Upper lobe of left lung (tissue), 6 donors: ENCODE measurements around the gene RIOK2. TPM values are rescaled to one million over a fixed set of nuclear protein-coding genes. Genes with fewer than 3 reads are reported as not detected.
A peak's percentile ranks its signal among the peaks of the same experiment; 100 is the strongest.

Source experiments
- ATAC-seq, 2 donors: fragments of 200-7000 bp; cut with Tn5 transposase; one replicate each; pipeline ENCODE4 v1.9.1; 2022; ENCODE audit warnings: mild to moderate bottlenecking in 2 of 2, moderate library complexity in 2 of 2; ENCODE audit not compliant: low FRiP score in 2 of 2
- DNase-seq, 2 donors: peaks; one replicate each; pipeline ENCODE4 v3.0.0-alpha.2; 2019 to 2020
- H3K27ac ChIP-seq, 4 donors: fragments of 200-600 bp; sonication (generic); one replicate each; pipeline ENCODE4 v1.5.1; 2016 to 2019
- H3K27me3 ChIP-seq, 4 donors: fragments of 200-600 bp; sonication (generic); one replicate each; pipeline ENCODE4 v1.5.1; 2017 to 2019
- H3K36me3 ChIP-seq, 4 donors: fragments of 200-600 bp; sonication (generic); one replicate each; pipeline ENCODE4 v1.5.1; 2016 to 2019
- H3K4me1 ChIP-seq, 4 donors: fragments of 200-600 bp; sonication (generic); one replicate each; pipeline ENCODE4 v1.5.1; 2018 to 2019
- H3K4me3 ChIP-seq, 4 donors: fragments of 200-600 bp; sonication (generic); one replicate each; pipeline ENCODE4 v1.5.1; 2017 to 2019; ENCODE audit warnings: mild to moderate bottlenecking in 2 of 4, moderate library complexity in 1 of 4
- H3K9me3 ChIP-seq, 4 donors: fragments of 200-600 bp; sonication (generic); one replicate each; pipeline ENCODE4 v1.5.1; 2018 to 2019
- EP300 ChIP-seq, 4 donors: sonication (generic); formaldehyde crosslinking; IDR thresholded peaks; one replicate each; pipeline ENCODE4 v1.5.1; 2017; ENCODE audit warnings: antibody characterized with exemption in 4 of 4, control low read depth in 2 of 4
- POLR2A ChIP-seq, 4 donors: fragments of 450-650 bp; IDR thresholded peaks; one replicate each; pipeline ENCODE4 v1.5.1; 2016 to 2017; ENCODE audit warnings: antibody characterized with exemption in 4 of 4, mild to moderate bottlenecking in 2 of 4
- POLR2AphosphoS5 ChIP-seq, 2 donors: sonication (generic); formaldehyde crosslinking; IDR thresholded peaks; one replicate each; pipeline ENCODE4 v1.5.1; 2017; ENCODE audit warnings: antibody characterized with exemption in 2 of 2
- WGBS, 2 donors: methylation state at CpG; one replicate each; pipeline ENCODE4 v1.1.5; 2017 to 2018; 5-methylcytosine and 5-hydroxymethylcytosine counted together
- total RNA-seq, 6 donors: library from RNA; depleted of rRNA in 4 of 6; stranded (reverse); fragments of >200 nt in 4 of 6; gene quantifications; one replicate each; pipeline versions ENCODE4 v1.1.0 to v1.2.1, GENCODE V29; 2016 to 2021
- TF ChIP-seq, protein P1 (sequence below), 6 experiments: fragments of 450-650 bp in 4 of 6; fragments of 200-600 bp in 2 of 6; sonication (generic) in 2 of 6; IDR thresholded peaks; one replicate each; pipeline ENCODE4 v1.5.1; 2016 to 2019; ENCODE audit warnings: antibody characterized with exemption in 6 of 6
- donor health status: DM: no; HTN: no; CAD: no; lungs with moderate emphysema.
- donor health status: DM: no; HTN: yes; CAD: no; lungs with severe emphysema.

The RIOK2 gene
- 10 to 100 TPM; 16.7 to 53.8 (median 19.7) TPM for total RNA-seq

DNA sequence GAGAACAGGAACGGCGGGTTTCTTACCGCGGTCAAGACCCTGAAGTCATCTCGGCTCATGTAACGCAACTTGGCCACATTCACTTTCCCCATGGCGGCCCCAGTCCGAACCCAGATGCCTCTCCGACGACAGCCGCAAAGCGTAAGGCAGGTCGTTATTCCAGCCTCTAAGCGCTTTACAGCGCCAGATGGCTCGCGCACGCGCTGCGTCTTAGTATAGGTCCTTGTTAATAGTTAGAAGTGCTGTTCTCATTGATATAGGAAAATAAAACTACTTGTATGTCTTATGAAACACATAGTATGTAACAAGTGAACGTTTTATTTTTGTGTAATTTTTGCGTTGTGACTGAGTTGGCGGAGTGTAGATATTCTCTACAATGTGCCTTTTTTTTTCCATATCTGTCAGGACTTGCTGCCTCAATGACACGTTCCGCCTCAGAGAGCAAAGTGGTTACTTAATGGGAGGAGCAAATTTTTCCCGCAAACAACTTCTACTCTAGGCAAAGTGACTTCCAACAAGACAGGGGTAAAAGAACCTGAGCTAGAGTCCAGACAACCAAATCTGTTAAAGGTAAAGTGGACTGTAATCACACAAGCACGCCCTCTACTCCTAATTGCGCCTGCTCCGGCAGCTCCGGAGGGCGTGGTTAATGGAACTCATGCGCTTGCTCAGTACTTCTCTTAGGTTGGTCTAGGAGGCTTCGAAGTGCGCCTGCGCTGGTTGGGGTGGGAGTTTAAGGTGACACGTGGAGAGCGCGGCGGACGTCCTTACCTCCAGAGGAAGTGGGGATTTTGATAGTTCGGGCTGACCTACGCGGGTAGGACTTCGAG is at the start of gene RIOK2:
Gene RIOK2, minus strand, starts transcription at position 148 of the 830 bp plus-strand sequence. Its CDS starts 56 bp downstream, at position 92.
- H3K27me3 ChIP-seq: no peaks in the 10 kb centered on the region
- peak within 1 kb of the TSS; percentile 64 to 87 (median 78) for H3K4me3 ChIP-seq
- peaks cover 14 to 30% (median 21%) of the 10 kb centered on the region in 4 donors for H3K4me1 ChIP-seq
- H3K9me3 ChIP-seq: no peaks in the 10 kb centered on the region
- peak within 1 kb of the TSS; percentile 86 to 94 (median 88) for H3K27ac ChIP-seq
- DNase-seq (peak; percentile 93 to 94), ATAC-seq (peak; percentile 99)
- no peak for TF ChIP-seq EP300 (IDR thresholded peaks at IDR 0.05)
- TF ChIP-seq, protein P1, sequence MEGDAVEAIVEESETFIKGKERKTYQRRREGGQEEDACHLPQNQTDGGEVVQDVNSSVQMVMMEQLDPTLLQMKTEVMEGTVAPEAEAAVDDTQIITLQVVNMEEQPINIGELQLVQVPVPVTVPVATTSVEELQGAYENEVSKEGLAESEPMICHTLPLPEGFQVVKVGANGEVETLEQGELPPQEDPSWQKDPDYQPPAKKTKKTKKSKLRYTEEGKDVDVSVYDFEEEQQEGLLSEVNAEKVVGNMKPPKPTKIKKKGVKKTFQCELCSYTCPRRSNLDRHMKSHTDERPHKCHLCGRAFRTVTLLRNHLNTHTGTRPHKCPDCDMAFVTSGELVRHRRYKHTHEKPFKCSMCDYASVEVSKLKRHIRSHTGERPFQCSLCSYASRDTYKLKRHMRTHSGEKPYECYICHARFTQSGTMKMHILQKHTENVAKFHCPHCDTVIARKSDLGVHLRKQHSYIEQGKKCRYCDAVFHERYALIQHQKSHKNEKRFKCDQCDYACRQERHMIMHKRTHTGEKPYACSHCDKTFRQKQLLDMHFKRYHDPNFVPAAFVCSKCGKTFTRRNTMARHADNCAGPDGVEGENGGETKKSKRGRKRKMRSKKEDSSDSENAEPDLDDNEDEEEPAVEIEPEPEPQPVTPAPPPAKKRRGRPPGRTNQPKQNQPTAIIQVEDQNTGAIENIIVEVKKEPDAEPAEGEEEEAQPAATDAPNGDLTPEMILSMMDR (IDR thresholded peaks at IDR 0.05): no peak
- peak; percentile 73 to 82 for TF ChIP-seq POLR2AphosphoS5 (IDR thresholded peaks at IDR 0.05)
- TF ChIP-seq POLR2A (IDR thresholded peaks at IDR 0.05): peak in 2 of 4 donors; percentile 44 to 62
- WGBS, 2 donors: 0% methylated on average over 39 to 42 of the region's 44 CpGs
- H3K36me3 ChIP-seq: peaks cover 1 to 17% (median 4%) of the 10 kb centered on the region in 4 donors

DNA sequence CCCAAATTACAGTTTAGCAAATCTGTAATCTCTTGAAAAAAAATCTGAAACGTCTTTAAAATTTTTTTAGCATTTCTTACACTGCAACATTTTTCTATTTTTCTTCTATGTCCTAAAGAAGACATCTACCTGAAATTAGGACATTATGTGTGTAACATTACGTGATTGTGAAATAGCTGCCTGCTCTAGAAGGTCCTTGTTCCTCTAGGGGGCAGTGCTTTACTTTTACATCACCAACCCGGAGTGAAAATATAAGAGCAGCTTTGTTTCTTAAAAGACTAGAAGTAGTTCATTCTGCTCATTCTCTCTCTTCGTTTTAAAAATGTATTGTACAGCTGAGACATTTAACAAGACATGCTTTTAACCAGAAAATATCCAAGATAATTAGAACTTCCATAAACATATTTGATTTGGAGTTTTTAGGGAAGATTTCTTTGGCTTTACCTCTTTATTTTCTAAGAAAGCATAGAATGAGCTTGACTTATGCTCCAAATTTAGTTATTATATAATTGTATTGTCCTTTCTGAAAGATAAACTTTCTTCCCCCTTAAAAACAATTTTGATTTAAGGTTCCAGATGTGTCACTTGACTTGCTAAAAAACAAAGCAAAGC is 48.1 kb upstream of the RIOK2 start:
- Histone ChIP-seq H3K9me3 (peaks cover 0 to 5% (median 2%) of the 10 kb centered on the region in 4 donors), H3K27me3 (no peaks in the 10 kb centered on the region), H3K27ac (no peak overlapping the region), H3K36me3 (no peaks in the 10 kb centered on the region), H3K4me3 (no peak overlapping the region), H3K4me1 (peaks cover 0 to 7% (median 1%) of the 10 kb centered on the region in 4 donors)
- DNase-seq (peak in 1 of 2 donors; percentile 36), ATAC-seq (peak in 1 of 2 donors; percentile 87)
- TF ChIP-seq POLR2A (IDR thresholded peaks at IDR 0.05): no peak
- TF ChIP-seq, protein P1 (IDR thresholded peaks at IDR 0.05): peak; percentile 48 to 73 (median 64)
- WGBS, 2 donors: 2 to 3% methylated on average over 4 of the region's 4 CpGs

DNA sequence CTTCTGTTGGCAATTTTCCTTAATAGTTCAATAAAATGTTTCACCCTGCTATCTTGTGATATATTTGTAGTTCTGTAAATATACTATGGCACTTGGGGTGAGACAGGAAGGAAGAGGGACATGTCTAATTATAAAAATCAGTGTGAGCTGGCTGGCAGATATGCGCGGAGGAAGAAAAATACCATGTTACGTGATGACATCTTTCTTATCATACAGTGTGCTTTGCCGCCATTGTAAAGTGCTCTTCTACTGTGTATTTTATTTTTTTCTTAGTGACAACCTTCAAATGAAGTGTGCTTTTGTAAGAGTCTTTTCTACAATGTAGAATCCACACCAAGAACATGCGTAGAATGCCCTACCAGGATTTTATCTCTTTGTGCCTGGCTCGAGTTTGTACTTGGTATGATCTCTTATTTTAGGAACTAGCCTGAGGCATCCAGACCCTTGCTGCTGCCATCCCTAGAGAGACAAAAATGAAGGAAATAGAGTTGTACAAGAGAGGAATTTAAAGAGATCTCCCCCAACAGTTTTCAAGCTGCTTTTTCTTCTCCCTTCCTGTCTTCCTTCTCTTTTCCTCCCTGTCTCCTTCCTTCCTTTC is 46.7 kb upstream of the RIOK2 start:
- DNase-seq (no peak), ATAC-seq (no peak)
- Histone ChIP-seq H3K36me3 (no peaks in the 10 kb centered on the region), H3K9me3 (no peaks in the 10 kb centered on the region), H3K27me3 (no peaks in the 10 kb centered on the region), H3K27ac (peak overlapping the region; percentile 6 to 61 (median 36)), H3K4me1 (peaks cover 0 to 7% (median 1%) of the 10 kb centered on the region in 4 donors), H3K4me3 (peak overlapping the region in 2 of 4 donors; percentile 9 to 16)
- WGBS, 2 donors: 37 to 60% methylated on average over 6 of the region's 6 CpGs
- TF ChIP-seq POLR2AphosphoS5 (IDR thresholded peaks at IDR 0.05): no peak
- TF ChIP-seq EP300 (IDR thresholded peaks at IDR 0.05): no peak
- TF ChIP-seq POLR2A (IDR thresholded peaks at IDR 0.05): no peak
- TF ChIP-seq, protein P1 (IDR thresholded peaks at IDR 0.05): no peak

DNA sequence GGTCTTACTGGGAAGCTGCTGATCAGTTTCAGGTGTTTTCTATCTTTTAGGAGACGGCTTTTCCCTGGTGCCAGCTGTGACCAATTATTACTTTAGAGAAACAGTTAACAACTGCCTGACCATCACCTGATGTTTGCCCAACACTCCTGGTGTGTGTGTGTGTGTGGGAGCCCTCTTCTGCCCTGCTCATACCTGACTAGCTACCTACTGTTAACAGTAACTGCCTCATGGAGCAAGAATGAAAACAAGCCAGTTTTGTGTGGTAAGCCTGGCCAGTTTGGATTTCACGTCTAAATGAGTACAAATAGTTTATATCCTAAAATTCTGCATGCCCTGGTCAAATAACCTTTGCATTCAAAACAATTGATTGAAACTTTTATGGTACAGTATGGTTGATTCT is 46.1 kb upstream of the RIOK2 start:
- peak in 1 of 2 donors; percentile 84 for DNase-seq
- peak in 1 of 2 donors; percentile 39 for TF ChIP-seq POLR2AphosphoS5 (IDR thresholded peaks at IDR 0.05)
- TF ChIP-seq POLR2A (IDR thresholded peaks at IDR 0.05): peak in 1 of 4 donors; percentile 6
- TF ChIP-seq EP300 (IDR thresholded peaks at IDR 0.05): peak in 1 of 4 donors; percentile 49
- TF ChIP-seq, protein P1 (IDR thresholded peaks at IDR 0.05): no peak
- Histone ChIP-seq H3K27ac (peak overlapping the region; percentile 3 to 61 (median 30)), H3K27me3 (no peaks in the 10 kb centered on the region), H3K9me3 (no peaks in the 10 kb centered on the region), H3K36me3 (no peaks in the 10 kb centered on the region), H3K4me1 (peaks cover 0 to 7% (median 1%) of the 10 kb centered on the region in 4 donors), H3K4me3 (peak overlapping the region in 2 of 4 donors; percentile 9 to 16)
- 62 to 66% methylated on average over 2 of the region's 2 CpGs for WGBS, 2 donors
- peak; percentile 35 to 87 for ATAC-seq
